Measurements from ENCODE around the gene RASSF5. TPM values are rescaled to one million over a fixed set of nuclear protein-coding genes. Genes with fewer than 3 reads are reported as not detected.

The RASSF5 gene
- total and polyA plus RNA-seq, 4 donors: 4.8 to 10.0 (median 5.5) TPM

DNA sequence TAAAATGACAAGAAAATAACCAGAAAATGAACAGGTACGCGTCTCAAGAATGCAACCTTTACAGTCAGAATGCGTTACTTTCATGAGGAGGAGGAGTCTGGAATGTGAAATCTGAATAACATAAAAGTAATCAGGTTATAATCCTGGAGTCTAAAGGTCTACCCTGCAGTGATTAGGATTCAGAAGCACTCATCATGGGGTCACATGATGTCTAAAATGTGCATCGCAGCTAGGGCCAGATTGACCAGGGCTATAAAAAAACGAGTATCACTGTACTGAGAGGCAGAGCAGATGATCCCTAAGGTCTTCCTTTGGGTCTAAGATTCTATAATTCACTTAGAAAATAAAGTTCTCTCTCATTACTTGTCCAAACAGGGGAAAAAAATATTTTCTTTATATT lies 97.5 kb downstream of the RASSF5 start:
- no peak for DNase-seq (ENCODE audit: low spot score)
- H3K4me1 ChIP-seq (ENCODE audit: control insufficient read depth in 4 of 4, insufficient read depth in 4 of 4, low read length in 3 of 4): no peaks in the 10 kb centered on the region
- H3K4me3 ChIP-seq (ENCODE audit: low read depth in 1 of 3, low read length in 3 of 3): no peak overlapping the region
- H3K9me3 ChIP-seq (ENCODE audit: control insufficient read depth in 4 of 4, low read length in 3 of 4): no peaks in the 10 kb centered on the region
- H3K27ac ChIP-seq (ENCODE audit: low read depth in 1 of 2, low read length in 2 of 2): no peak overlapping the region
- no peak overlapping the region for H3K9ac ChIP-seq (ENCODE audit: low read depth in 1 of 2, low read length in 2 of 2)
- H3K27me3 ChIP-seq (ENCODE audit: control insufficient read depth in 4 of 4, insufficient read depth in 4 of 4, low read length in 3 of 4): no peaks in the 10 kb centered on the region
- H3K36me3 ChIP-seq (ENCODE audit: control insufficient read depth in 4 of 4, insufficient read depth in 3 of 4, low read depth in 1 of 4, low read length in 3 of 4): peaks cover 4 to 54% (median 40%) of the 10 kb centered on the region in 4 donors
- TF ChIP-seq FOXA2 (IDR thresholded peaks at IDR 0.05): no peak
- 82% methylated on average over 5 of the region's 5 CpGs for WGBS

DNA sequence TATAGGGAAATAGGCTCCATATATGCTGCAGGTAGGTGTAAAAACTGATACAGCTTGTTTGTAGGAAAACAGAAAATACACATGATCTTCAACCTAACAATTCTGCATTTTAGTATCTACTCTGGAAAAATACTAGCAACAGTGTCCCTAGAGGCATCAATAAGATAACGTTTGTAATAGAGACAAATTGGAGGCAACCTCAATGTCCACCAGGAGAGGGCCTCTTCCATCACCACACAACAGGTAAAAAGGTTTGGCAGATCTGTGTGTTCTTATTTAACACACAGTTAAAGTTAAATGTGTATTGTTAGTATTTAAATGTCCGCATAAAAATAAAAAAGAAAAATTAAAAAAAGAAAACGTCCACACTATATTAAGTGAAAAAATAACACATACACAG lies 99.5 kb downstream of the RASSF5 start:
- TF ChIP-seq, protein P1, sequence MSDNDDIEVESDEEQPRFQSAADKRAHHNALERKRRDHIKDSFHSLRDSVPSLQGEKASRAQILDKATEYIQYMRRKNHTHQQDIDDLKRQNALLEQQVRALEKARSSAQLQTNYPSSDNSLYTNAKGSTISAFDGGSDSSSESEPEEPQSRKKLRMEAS (IDR thresholded peaks at IDR 0.05): no peak
- no peak for TF ChIP-seq RXRA (IDR thresholded peaks at IDR 0.05)
- TF ChIP-seq EGR1 (IDR thresholded peaks at IDR 0.05; ENCODE audit: low read depth in 2 of 2): no peak
- no peak for TF ChIP-seq HNF4G (IDR thresholded peaks at IDR 0.05)
- peak; percentile 64 to 77 for TF ChIP-seq RAD21 (IDR thresholded peaks at IDR 0.05)
- TF ChIP-seq, protein P2, sequence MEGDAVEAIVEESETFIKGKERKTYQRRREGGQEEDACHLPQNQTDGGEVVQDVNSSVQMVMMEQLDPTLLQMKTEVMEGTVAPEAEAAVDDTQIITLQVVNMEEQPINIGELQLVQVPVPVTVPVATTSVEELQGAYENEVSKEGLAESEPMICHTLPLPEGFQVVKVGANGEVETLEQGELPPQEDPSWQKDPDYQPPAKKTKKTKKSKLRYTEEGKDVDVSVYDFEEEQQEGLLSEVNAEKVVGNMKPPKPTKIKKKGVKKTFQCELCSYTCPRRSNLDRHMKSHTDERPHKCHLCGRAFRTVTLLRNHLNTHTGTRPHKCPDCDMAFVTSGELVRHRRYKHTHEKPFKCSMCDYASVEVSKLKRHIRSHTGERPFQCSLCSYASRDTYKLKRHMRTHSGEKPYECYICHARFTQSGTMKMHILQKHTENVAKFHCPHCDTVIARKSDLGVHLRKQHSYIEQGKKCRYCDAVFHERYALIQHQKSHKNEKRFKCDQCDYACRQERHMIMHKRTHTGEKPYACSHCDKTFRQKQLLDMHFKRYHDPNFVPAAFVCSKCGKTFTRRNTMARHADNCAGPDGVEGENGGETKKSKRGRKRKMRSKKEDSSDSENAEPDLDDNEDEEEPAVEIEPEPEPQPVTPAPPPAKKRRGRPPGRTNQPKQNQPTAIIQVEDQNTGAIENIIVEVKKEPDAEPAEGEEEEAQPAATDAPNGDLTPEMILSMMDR (IDR thresholded peaks at IDR 0.05; ENCODE audit: low read depth, low read length, missing input control): peak; percentile 55
- TF ChIP-seq HNF4A (conservative IDR thresholded peaks at IDR 0.05): no peak
- TF ChIP-seq TAF1 (conservative IDR thresholded peaks at IDR 0.05): no peak
- DNase-seq (ENCODE audit: low spot score): no peak
- 60% methylated on average over 3 of the region's 3 CpGs for WGBS
- no peaks in the 10 kb centered on the region for H3K9me3 ChIP-seq (ENCODE audit: control insufficient read depth in 4 of 4, low read length in 3 of 4)
- no peak overlapping the region for H3K4me3 ChIP-seq (ENCODE audit: low read depth in 1 of 3, low read length in 3 of 3)
- H3K27ac ChIP-seq (ENCODE audit: low read depth in 1 of 2, low read length in 2 of 2): no peak overlapping the region
- peaks cover 8 to 45% (median 29%) of the 10 kb centered on the region in 4 donors for H3K36me3 ChIP-seq (ENCODE audit: control insufficient read depth in 4 of 4, insufficient read depth in 3 of 4, low read depth in 1 of 4, low read length in 3 of 4)
- no peak overlapping the region for H3K9ac ChIP-seq (ENCODE audit: low read depth in 1 of 2, low read length in 2 of 2)
- peaks cover 0 to 11% (median 8%) of the 10 kb centered on the region in 4 donors for H3K4me1 ChIP-seq (ENCODE audit: control insufficient read depth in 4 of 4, insufficient read depth in 4 of 4, low read length in 3 of 4)
- H3K27me3 ChIP-seq (ENCODE audit: control insufficient read depth in 4 of 4, insufficient read depth in 4 of 4, low read length in 3 of 4): no peaks in the 10 kb centered on the region

DNA sequence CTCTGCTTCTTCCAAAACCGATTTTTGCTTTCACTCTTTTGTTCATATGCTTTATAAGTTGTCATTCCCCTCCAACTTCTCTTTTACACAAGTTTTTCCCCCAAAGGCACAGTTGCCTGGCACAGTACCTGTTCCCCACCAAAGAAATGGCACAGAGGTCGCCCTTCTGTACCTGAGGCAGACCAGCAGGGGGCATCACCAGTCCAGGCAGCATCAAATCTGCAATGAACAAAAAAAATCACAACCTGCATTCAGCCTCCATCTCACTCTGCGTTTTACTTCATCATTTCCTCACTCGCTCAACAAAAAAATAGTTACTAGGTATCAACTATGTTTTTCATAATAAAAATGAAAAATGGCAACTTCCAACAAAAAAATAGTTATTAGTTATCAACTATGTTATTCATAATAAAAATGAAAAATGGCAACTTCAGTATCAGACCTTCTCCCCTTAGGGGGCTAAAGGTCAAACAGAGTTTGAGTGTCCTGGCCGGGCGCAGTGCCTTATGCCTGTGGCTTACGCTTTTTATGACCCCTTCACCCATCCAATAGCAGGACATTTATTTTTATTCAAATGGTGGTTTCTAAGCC lies 100.9 kb downstream of the RASSF5 start:
- Histone ChIP-seq H3K27ac (ENCODE audit: low read depth in 1 of 2, low read length in 2 of 2) (no peak overlapping the region), H3K4me1 (ENCODE audit: control insufficient read depth in 4 of 4, insufficient read depth in 4 of 4, low read length in 3 of 4) (peaks cover 0 to 14% (median 9%) of the 10 kb centered on the region in 4 donors), H3K36me3 (ENCODE audit: control insufficient read depth in 4 of 4, insufficient read depth in 3 of 4, low read depth in 1 of 4, low read length in 3 of 4) (peaks cover 6 to 32% (median 20%) of the 10 kb centered on the region in 4 donors), H3K4me3 (ENCODE audit: low read depth in 1 of 3, low read length in 3 of 3) (no peak overlapping the region), H3K9me3 (ENCODE audit: control insufficient read depth in 4 of 4, low read length in 3 of 4) (no peaks in the 10 kb centered on the region), H3K27me3 (ENCODE audit: control insufficient read depth in 4 of 4, insufficient read depth in 4 of 4, low read length in 3 of 4) (no peaks in the 10 kb centered on the region), H3K9ac (ENCODE audit: low read depth in 1 of 2, low read length in 2 of 2) (no peak overlapping the region)
- TF ChIP-seq, protein P2 (IDR thresholded peaks at IDR 0.05; ENCODE audit: low read depth, low read length, missing input control): peak; percentile 75
- peak; percentile 80 to 86 for TF ChIP-seq RAD21 (IDR thresholded peaks at IDR 0.05)
- TF ChIP-seq TAF1 (conservative IDR thresholded peaks at IDR 0.05): no peak
- no peak for TF ChIP-seq YY1 (IDR thresholded peaks at IDR 0.05)
- TF ChIP-seq RXRA (IDR thresholded peaks at IDR 0.05): peak in 1 of 2 donors; percentile 24
- TF ChIP-seq, protein P3, sequence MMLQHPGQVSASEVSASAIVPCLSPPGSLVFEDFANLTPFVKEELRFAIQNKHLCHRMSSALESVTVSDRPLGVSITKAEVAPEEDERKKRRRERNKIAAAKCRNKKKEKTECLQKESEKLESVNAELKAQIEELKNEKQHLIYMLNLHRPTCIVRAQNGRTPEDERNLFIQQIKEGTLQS (IDR thresholded peaks at IDR 0.05): no peak
- peak; percentile 55 for DNase-seq (ENCODE audit: low spot score)
- WGBS: 79% methylated on average over 7 of the region's 7 CpGs
